ENCODE measurements around the gene FGR. TPM values are rescaled to one million over a fixed set of nuclear protein-coding genes. Genes with fewer than 3 reads are reported as not detected.

FGR gene
- total RNA-seq, 1 experiment from 2014 or later, result not detected

DNA sequence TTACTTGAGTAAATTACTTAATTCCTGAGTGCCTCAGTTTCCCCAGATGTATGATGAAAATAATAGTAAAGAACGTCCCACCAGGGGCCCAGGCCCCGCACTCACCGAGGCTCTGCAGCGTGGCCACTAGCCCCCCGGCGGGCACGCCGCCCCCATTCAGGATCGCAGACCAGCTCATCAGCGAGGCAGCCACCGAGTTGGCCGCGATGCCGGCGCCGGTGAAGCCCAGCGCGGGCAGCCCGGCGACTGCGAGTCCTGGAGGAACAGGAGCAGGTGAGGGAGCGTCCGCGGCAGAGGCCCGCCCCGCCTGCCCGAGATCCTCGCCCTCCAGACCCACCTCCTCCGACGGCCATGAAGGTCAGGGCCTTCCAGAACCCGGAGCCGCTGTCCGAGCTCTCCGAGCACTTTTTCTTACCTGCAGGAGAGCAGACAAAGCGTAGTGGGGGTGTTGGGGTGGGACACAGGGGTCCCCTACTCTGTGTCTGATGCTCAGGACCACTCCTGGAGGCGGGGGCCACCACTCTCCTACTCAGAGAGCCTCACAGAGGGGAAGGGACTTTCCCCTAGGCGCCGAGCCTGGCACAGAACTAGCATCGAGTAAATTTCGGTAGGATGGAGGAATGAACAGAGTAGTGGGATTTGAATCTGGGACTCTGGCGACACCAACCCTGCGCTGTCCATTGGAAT lies 33.3 kb upstream of the FGR start:
- POLR2A ChIA-PET, result no interaction called here
- ATAC-seq, result no peak
- CTCF ChIA-PET, result interaction anchor here (1.0 to 1.9 kb wide), 3 partner anchors 40 to 60 kb away, joined by 3 to 5 read pairs (median 3); no protein-coding TSS in a partner anchor

More for the DNA sequence above, 33.3 kb upstream of the FGR start:
- Histone ChIP-seq H3K36me3 (ENCODE audit: control insufficient read depth in 1 of 2, insufficient read depth in 2 of 2, low read length in 2 of 2) (no peaks in the 10 kb centered on the region), H3K4me3 (replicated peaks in 1 of 2; ENCODE audit: low read depth in 1 of 2, low read length in 2 of 2) (no peak overlapping the region), H4K20me1 (ENCODE audit: insufficient read depth) (no peaks in the 10 kb centered on the region), H3K9ac (ENCODE audit: low read length) (no peak overlapping the region), H3K4me2 (ENCODE audit: low read length) (peak overlapping the region; percentile 67; the same call in 1 of the 2 replicates), H2AFZ (ENCODE audit: low read depth, low read length, poor library complexity, severe bottlenecking) (no peak overlapping the region), H3K79me2 (ENCODE audit: insufficient read depth, low read length) (no peaks in the 10 kb centered on the region), H3K9me2 (ENCODE audit: insufficient read depth) (no peaks in the 10 kb centered on the region), H3K9me3 (ENCODE audit: control insufficient read depth in 1 of 2, insufficient read depth in 1 of 2, low read depth in 1 of 2, low read length in 2 of 2) (no peaks in the 10 kb centered on the region), H3K27ac (ENCODE audit: low read depth, low read length) (no peak overlapping the region), H3K27me3 (ENCODE audit: insufficient read depth, low read length) (no peaks in the 10 kb centered on the region), H3K4me1 (ENCODE audit: control insufficient read depth in 1 of 2, insufficient read depth in 2 of 2, low read length in 2 of 2) (peaks cover 28 to 63% of the 10 kb centered on the region in 2 experiments)
- BruUV-seq (replicated peaks), result no TSS peak
- RAD21 ChIA-PET (ENCODE audit: low non-redundant PET in 1 of 2, low total read pairs in 2 of 2, uncharacterized antibody in 2 of 2, unreplicated experiment in 2 of 2), result no interaction called here
- DNase-seq (ENCODE audit: low read depth, low spot score), result no peak
- intact Hi-C loops (cut with micrococcal nuclease), result no loop called here
- TF ChIP-seq SP1 (IDR thresholded peaks at IDR 0.05; ENCODE audit: low read depth), result no peak
- TF ChIP-seq, protein P1, sequence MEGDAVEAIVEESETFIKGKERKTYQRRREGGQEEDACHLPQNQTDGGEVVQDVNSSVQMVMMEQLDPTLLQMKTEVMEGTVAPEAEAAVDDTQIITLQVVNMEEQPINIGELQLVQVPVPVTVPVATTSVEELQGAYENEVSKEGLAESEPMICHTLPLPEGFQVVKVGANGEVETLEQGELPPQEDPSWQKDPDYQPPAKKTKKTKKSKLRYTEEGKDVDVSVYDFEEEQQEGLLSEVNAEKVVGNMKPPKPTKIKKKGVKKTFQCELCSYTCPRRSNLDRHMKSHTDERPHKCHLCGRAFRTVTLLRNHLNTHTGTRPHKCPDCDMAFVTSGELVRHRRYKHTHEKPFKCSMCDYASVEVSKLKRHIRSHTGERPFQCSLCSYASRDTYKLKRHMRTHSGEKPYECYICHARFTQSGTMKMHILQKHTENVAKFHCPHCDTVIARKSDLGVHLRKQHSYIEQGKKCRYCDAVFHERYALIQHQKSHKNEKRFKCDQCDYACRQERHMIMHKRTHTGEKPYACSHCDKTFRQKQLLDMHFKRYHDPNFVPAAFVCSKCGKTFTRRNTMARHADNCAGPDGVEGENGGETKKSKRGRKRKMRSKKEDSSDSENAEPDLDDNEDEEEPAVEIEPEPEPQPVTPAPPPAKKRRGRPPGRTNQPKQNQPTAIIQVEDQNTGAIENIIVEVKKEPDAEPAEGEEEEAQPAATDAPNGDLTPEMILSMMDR (IDR thresholded peaks at IDR 0.05 in 2 of 3, conservative IDR thresholded peaks at IDR 0.05 in 1 of 3; ENCODE audit: borderline replicate concordance in 1 of 3, insufficient read depth in 1 of 3, low read depth in 2 of 3, low read length in 2 of 3), result no peak
- no peak for TF ChIP-seq TCF7L2 (IDR thresholded peaks at IDR 0.05; ENCODE audit: borderline replicate concordance, extremely low read depth, insufficient read depth, insufficient read length)
- no peak for TF ChIP-seq CBX3 (IDR thresholded peaks at IDR 0.05; ENCODE audit: low read depth)
- TF ChIP-seq, protein P2, sequence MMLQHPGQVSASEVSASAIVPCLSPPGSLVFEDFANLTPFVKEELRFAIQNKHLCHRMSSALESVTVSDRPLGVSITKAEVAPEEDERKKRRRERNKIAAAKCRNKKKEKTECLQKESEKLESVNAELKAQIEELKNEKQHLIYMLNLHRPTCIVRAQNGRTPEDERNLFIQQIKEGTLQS (IDR thresholded peaks at IDR 0.05), result no peak
- no peak for TF ChIP-seq RAD21 (IDR thresholded peaks at IDR 0.05; ENCODE audit: low read depth)
- TF ChIP-seq FOSL1 (IDR thresholded peaks at IDR 0.05; ENCODE audit: low read depth), result no peak
- no peak for TF ChIP-seq EZH2phosphoT487 (IDR thresholded peaks at IDR 0.05; ENCODE audit: borderline replicate concordance)
- TF ChIP-seq ZNF274 (IDR thresholded peaks at IDR 0.05; ENCODE audit: low read depth, low read length), result no peak
- TF ChIP-seq, protein P3, sequence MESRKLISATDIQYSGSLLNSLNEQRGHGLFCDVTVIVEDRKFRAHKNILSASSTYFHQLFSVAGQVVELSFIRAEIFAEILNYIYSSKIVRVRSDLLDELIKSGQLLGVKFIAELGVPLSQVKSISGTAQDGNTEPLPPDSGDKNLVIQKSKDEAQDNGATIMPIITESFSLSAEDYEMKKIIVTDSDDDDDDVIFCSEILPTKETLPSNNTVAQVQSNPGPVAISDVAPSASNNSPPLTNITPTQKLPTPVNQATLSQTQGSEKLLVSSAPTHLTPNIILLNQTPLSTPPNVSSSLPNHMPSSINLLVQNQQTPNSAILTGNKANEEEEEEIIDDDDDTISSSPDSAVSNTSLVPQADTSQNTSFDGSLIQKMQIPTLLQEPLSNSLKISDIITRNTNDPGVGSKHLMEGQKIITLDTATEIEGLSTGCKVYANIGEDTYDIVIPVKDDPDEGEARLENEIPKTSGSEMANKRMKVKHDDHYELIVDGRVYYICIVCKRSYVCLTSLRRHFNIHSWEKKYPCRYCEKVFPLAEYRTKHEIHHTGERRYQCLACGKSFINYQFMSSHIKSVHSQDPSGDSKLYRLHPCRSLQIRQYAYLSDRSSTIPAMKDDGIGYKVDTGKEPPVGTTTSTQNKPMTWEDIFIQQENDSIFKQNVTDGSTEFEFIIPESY (IDR thresholded peaks at IDR 0.05; ENCODE audit: extremely low read depth, insufficient replicate concordance, low read length), result no peak
